Stomach (tissue), 9 donors: ENCODE data around the gene BOLA3. TPM values are rescaled to one million over a fixed set of nuclear protein-coding genes. Genes with fewer than 3 reads are reported as not detected.

Experiments
- DNase-seq, 2 donors: peaks; one replicate each; pipeline versions ENCODE4 v3.0.0 to v3.0.0-alpha.2; 2013 to 2019
- H3K27ac ChIP-seq, 5 donors: fragments of 200-600 bp in 4 of 5; sonication (generic) in 4 of 5; one replicate each; pipeline ENCODE4 v1.5.1; 2013 to 2019; ENCODE audit warnings: mild to moderate bottlenecking in 1 of 5, moderate library complexity in 1 of 5
- H3K27me3 ChIP-seq, 3 donors: fragments of 200-600 bp; sonication (generic); one replicate each; pipeline ENCODE4 v1.5.1; 2017 to 2019; ENCODE audit warnings: mixed run types in 1 of 3
- H3K36me3 ChIP-seq, 4 donors: fragments of 200-600 bp; sonication (generic); 1 replicate in 3 of 4; 2 replicates in 1 of 4; pipeline ENCODE4 v1.5.1; 2016 to 2019
- H3K4me1 ChIP-seq, 4 donors: fragments of 200-600 bp; sonication (generic); one replicate each; pipeline ENCODE4 v1.5.1; 2016 to 2019
- H3K4me3 ChIP-seq, 4 donors: fragments of 200-600 bp; sonication (generic) in 3 of 4; one replicate each; pipeline ENCODE4 v1.5.1; 2016 to 2019; ENCODE audit warnings: mild to moderate bottlenecking in 1 of 4
- H3K9me3 ChIP-seq, 4 donors: fragments of 200-600 bp; sonication (generic); one replicate each; pipeline ENCODE4 v1.5.1; 2016 to 2019
- CTCF ChIP-seq, 7 experiments: fragments of 450-650 bp in 4 of 7; fragments of 200-600 bp in 3 of 7; sonication (generic) in 3 of 7; IDR thresholded peaks; one replicate each; pipeline ENCODE4 v1.5.1; 2016 to 2019; ENCODE audit warnings: antibody characterized with exemption in 7 of 7, control low read depth in 2 of 7, mild to moderate bottlenecking in 1 of 7
- EP300 ChIP-seq: sonication (generic); formaldehyde crosslinking; IDR thresholded peaks from one replicate; pipeline ENCODE4 v1.6.1; 2017; ENCODE audit warnings: antibody characterized with exemption
- POLR2A ChIP-seq, 4 donors: fragments of 450-650 bp; IDR thresholded peaks; one replicate each; pipeline ENCODE4 v1.6.1; 2016; ENCODE audit warnings: antibody characterized with exemption in 4 of 4, control low read depth in 2 of 4, mild to moderate bottlenecking in 1 of 4, moderate library complexity in 1 of 4
- POLR2AphosphoS5 ChIP-seq, 3 donors: sonication (generic); formaldehyde crosslinking; IDR thresholded peaks; one replicate each; pipeline ENCODE4 v1.6.1; 2016; ENCODE audit warnings: antibody characterized with exemption in 3 of 3
- WGBS, 5 donors: extraction: QIAGEN DNeasy Blood & Tissue Kit in 3 of 5; methylation state at CpG; one replicate each; pipeline versions ENCODE4 v1.1.5 to v1.1.7; 2013 to 2018; 5-methylcytosine and 5-hydroxymethylcytosine counted together
- intact Hi-C: fragments of 100-400 bp; cut with DNase I; formaldehyde crosslinking; loops from one replicate; pipeline ENCODE4 v1.15.1; 2023; ENCODE audit warnings: low total_unique reads
- polyA plus RNA-seq, 3 donors: library from polyadenylated mRNA; stranded (reverse); fragments of 200-250 nt; gene quantifications; one replicate each; pipeline ENCODE4 v1.2.3, GENCODE V29; 2013
- total RNA-seq, 5 donors: library from RNA; depleted of rRNA; stranded (reverse); fragments of >200 nt; gene quantifications; one replicate each; pipeline versions ENCODE4 v1.1.0 to v1.2.3, GENCODE V29; 2014 to 2016
- donor health status: healthy with polysubstance abuse.
- donor health status: Bipolar disorder and iron deficiency.
- donor health status: healthy.

BOLA3 gene
- total and polyA plus RNA-seq, 8 donors: 13.3 to 310 (median 94.1) TPM; not detected in 1

GRCh38 chr2:74183878-74184277, 36.2 kb upstream of the BOLA3 start:
- H3K27me3 ChIP-seq: no peaks in the 10 kb centered on the region
- no peak overlapping the region for H3K4me3 ChIP-seq
- peaks cover 0 to 6% (median 0%) of the 10 kb centered on the region in 4 donors for H3K4me1 ChIP-seq
- TF ChIP-seq EP300 (no peak), POLR2AphosphoS5 (IDR thresholded peaks at IDR 0.05) (no peak), CTCF (IDR thresholded peaks at IDR 0.05) (no peak), POLR2A (IDR thresholded peaks at IDR 0.05) (no peak)
- intact Hi-C loops: no loop called here
- no peak overlapping the region for H3K27ac ChIP-seq
- DNase-seq: no peak
- no peaks in the 10 kb centered on the region for H3K36me3 ChIP-seq
- 83 to 91% (median 84%) methylated on average over 2 of the region's 2 CpGs for WGBS, 5 donors
- H3K9me3 ChIP-seq: no peaks in the 10 kb centered on the region

GRCh38 chr2:74181739-74182138, 34.0 kb upstream of the BOLA3 start:
- intact Hi-C loops: no loop called here
- Histone ChIP-seq H3K4me3 (no peak overlapping the region), H3K9me3 (no peaks in the 10 kb centered on the region), H3K27ac (peak overlapping the region in 2 of 5 donors; percentile 42 to 72), H3K27me3 (no peaks in the 10 kb centered on the region), H3K4me1 (peaks cover 10 to 18% (median 11%) of the 10 kb centered on the region in 4 donors), H3K36me3 (peaks cover 0 to 3% (median 0%) of the 10 kb centered on the region in 4 donors)
- TF ChIP-seq POLR2A (IDR thresholded peaks at IDR 0.05) (no peak), CTCF (IDR thresholded peaks at IDR 0.05) (no peak), EP300 (no peak), POLR2AphosphoS5 (IDR thresholded peaks at IDR 0.05) (no peak)
- 38 to 54% (median 48%) methylated on average over 7 of the region's 7 CpGs for WGBS, 5 donors
- peak in 1 of 2 donors; percentile 65 for DNase-seq

- Histone ChIP-seq H3K9me3 (no peaks in the 10 kb centered on the region), H3K36me3 (peaks cover 0 to 4% (median 2%) of the 10 kb centered on the region in 4 donors), H3K27ac (peak overlapping the region; percentile 97 to 99 (median 98)), H3K27me3 (no peaks in the 10 kb centered on the region), H3K4me3 (peak overlapping the region; percentile 83 to 98 (median 91)), H3K4me1 (peaks cover 16 to 40% (median 28%) of the 10 kb centered on the region in 4 donors)
- WGBS, 5 donors: 49 to 55% (median 53%) methylated on average over 23 to 25 of the region's 25 CpGs
- TF ChIP-seq POLR2A (IDR thresholded peaks at IDR 0.05): no peak
- peak in 5 of 7 experiments; percentile 3 to 40 (median 14) for TF ChIP-seq CTCF (IDR thresholded peaks at IDR 0.05)
- intact Hi-C loops: no loop called here
- DNase-seq: no peak
These were observed 31.6 kb upstream of the BOLA3 start for GRCh38 chr2:74179063-74179865.

GRCh38 chr2:74178211-74179062, 30.7 kb upstream of the BOLA3 start, which contains the start of gene MOB1A:
Gene MOB1A, minus strand, starts transcription at chr2:74178879. Its CDS starts 205 bp downstream, at chr2:74178674.
- no peaks in the 10 kb centered on the region for H3K9me3 ChIP-seq
- H3K4me1 ChIP-seq: peaks cover 16 to 43% (median 30%) of the 10 kb centered on the region in 4 donors
- peak within 1 kb of the TSS; percentile 97 to 99 (median 98) for H3K27ac ChIP-seq
- H3K36me3 ChIP-seq: peaks cover 0 to 4% (median 2%) of the 10 kb centered on the region in 4 donors
- peak within 1 kb of the TSS; percentile 83 to 98 (median 91) for H3K4me3 ChIP-seq
- peak; percentile 98 to 100 for DNase-seq
- no peaks in the 10 kb centered on the region for H3K27me3 ChIP-seq
- WGBS, 5 donors: 0 to 1% (median 0%) methylated on average over 53 to 84 of the region's 84 CpGs
- TF ChIP-seq CTCF (IDR thresholded peaks at IDR 0.05) (peak in 1 of 7 experiments; percentile 23), EP300 (no peak), POLR2AphosphoS5 (IDR thresholded peaks at IDR 0.05) (peak; percentile 72 to 96 (median 93)), POLR2A (IDR thresholded peaks at IDR 0.05) (peak in 2 of 4 donors; percentile 29 to 64)
- intact Hi-C loops: no loop called here
